Measurements from ENCODE around the gene HPRT1.

Gene HPRT1

GRCh38 chrX:134478374-134478773, 18.4 kb downstream of the HPRT1 start:
- no peak for DNase-seq

DNA sequence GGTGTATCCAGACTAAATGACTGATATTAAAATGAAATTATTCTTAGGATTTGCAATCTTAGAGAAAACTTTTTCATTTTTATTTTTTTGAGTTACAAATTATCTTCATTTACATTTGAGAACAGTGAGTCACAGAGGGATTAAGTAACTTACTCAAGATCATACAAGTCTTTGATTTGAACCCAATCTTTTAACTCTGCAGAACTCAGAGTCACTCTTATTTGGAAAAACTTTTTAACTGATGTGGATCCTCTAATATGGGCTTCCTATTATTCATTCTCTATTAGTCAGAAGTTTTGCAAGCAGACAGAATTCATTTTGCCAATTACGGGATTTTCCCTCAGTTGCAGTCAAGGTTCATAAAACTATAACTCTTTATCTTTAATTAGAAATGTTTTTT, 20.1 kb downstream of the HPRT1 start:
- peak; percentile 58 for DNase-seq

- DNase-seq: no peak
Observed at GRCh38 chrX:134481339-134481738, 21.4 kb downstream of the HPRT1 start.

- no peak for DNase-seq
Observed at GRCh38 chrX:134482371-134482770, 22.4 kb downstream of the HPRT1 start.

DNA sequence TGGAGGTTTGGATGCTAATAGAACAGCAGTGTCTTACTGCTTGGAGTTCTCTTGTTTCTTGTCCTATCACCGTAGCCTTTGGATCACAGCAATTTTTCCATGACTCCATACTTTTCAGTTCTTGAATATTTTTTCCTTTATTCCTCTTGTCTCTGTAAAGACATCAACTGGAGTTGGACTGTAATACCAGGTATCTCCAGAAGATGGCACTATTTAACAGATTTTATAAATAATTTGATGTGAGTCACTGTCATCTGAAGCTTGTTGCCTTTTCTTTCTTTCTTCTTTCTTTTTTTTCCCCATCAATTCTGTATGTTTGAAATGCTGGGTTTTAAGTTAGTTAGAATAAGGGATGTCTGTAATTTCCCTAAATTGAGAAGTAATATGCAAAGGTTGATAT, 24.1 kb downstream of the HPRT1 start:
- DNase-seq: peak; percentile 33

DNA sequence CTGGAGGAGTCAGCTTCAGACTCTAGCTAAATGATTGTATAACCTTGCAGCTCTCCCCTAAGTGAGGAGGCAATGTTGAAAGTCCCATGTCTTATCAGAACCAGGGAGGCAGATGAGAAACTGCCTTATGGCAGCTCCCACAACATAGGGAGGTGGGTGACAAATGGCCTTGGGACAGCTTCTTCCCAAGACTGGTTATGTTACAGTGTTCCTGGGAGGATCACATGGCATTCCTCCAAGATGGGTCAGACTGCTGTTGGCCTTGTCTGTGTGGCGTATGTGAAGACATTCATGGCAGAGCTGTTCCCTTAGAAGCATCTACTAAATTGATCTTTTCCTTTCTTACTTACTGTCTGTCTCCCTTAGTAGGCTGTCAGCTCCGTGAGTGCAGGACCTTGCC, 42.0 kb downstream of the HPRT1 start:
- DNase-seq: no peak

- DNase-seq: peak; percentile 36
Observed at GRCh38 chrX:134502686-134503085, 42.7 kb downstream of the HPRT1 start.

DNA sequence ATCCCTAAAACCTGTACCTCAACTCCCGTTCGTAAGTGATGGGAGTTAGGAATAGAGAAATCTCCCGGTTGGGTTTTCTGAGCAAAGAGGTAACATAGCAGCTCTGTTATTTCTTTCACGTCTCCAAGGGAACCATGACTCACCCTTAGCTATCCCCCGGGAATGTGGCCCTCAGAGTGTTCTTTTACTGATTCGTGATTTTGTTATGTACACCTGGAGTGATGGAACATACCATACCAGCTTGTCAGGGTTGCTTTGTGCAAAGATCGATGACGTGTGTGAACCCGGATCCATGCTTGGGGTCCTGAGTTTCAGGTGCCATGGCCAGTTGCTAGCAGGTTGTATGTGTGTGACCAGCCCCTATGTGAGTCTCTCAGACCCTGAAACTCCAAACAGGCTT, 52.6 kb downstream of the HPRT1 start:
- DNase-seq: peak; percentile 85

DNA sequence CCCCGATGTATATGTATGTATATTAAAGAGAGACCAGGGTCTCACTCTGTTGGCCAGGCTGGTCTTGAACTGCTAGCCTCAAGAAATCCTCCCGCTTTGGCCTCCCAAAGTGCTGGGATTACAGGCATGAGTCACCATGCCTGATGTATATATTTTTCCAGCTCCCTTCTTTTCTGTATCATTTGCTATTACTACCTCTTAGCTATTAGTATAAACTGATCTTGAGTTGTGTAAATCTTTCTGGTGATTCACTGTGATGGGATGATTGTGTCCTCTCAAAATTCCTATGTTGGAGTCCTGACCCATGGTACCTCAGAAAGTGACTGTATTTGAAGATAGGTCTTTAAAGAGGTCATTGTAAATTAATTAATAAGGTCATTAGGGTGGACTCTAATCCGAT, 53.1 kb downstream of the HPRT1 start:
- DNase-seq: peak; percentile 58

- DNase-seq: peak; percentile 69
Observed at GRCh38 chrX:134520860-134521390, 61.0 kb downstream of the HPRT1 start.

- DNase-seq: no peak
Observed at GRCh38 chrX:134524181-134524580, 64.2 kb downstream of the HPRT1 start.

DNA sequence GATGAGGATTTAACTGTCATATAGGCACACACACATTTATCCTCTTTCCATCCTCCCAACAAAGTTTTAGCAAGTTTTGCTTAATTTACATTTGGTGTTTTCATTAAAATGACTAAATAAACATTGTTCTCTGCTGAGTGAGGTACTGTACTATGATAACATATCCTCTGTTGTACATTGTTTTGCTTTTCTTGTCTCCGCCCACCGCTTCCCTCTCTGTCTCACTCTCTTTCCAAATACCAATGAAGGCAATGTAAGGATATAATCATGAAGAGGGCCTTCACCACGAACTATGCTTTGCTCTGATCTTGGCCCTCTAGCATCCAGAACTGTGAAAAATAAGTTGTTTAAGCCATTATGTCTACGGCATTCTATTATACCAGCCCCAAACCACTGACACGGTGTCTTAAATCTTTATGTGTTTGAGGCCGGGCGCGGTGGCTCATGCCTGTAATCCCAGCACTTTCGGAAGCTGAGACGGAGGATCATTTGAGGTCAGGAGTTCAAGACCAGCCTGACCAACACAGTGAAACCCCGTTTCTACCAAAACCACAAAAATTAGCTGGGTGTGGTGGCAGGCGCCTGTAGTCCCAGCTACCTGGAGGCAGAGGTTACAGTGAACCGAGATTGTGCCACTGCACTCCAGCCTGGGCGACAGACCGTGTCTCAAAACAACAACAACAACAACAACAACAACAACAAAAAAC, 65.3 kb downstream of the HPRT1 start:
- no peak for DNase-seq

DNA sequence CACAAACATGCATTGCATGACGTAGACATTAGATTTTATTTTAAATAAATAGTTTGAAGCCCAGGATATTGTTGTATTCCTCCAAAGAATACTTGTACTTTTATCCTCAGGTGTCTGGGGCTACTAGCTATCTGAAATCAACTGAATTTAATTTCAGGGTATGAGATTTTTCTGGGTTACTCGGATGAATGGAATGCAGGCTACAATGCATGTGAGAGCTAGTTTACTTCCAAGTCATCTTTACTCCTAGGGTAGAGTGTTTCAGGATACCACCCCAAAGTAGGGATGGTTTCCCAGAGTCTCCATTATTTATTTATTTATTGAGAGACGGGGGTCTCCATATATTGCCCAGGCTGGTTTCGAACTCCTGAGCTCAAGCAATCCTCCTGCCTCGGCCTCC, 66.4 kb downstream of the HPRT1 start:
- peak; percentile 39 for DNase-seq

- no peak for DNase-seq
Observed at GRCh38 chrX:134528960-134529359, 69.0 kb downstream of the HPRT1 start.

GRCh38 chrX:134529481-134529880, 69.5 kb downstream of the HPRT1 start:
- DNase-seq: no peak

- DNase-seq: no peak
Observed at GRCh38 chrX:134530845-134531244, 70.9 kb downstream of the HPRT1 start.

- DNase-seq: no peak
Observed at GRCh38 chrX:134533352-134533751, 73.4 kb downstream of the HPRT1 start.

GRCh38 chrX:134533952-134534351, 74.0 kb downstream of the HPRT1 start:
- no peak for DNase-seq

DNA sequence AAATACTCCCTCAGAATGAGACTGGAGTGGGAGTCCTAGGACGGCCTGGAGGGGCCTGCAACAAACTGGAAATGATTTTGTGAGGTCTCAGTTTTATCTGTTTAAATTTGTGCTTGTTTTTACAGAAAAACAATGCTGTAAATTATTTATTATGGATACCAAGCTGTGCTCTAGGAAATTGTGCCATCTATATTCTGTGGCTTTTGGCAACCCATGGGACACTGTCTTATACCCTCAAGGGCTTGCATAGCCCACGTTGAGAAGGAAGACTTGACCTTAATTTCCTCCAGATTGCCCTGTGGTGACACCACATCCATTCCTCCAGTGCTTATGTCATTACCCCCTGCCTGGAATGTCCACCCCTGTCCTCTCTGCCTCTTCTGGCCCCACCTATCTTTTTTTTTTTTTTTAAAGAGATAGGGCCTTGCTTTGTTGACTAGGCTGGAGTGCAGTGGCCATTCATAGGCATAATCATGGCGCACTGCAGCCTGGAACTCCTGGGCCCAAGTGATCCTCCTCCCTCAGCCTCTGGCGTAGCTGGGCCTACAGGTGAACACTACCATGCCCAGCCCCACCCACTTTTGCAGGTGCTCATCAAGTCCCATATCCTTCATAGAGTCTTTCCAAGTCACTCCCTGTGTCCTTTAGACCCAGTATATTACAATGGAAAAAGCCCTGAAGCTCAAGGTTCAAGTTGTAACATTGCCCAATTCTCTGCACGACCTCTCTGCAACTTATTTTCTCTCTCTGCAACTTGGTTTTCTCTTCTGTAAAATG, 77.4 kb downstream of the HPRT1 start:
- peak; percentile 76 for DNase-seq

GRCh38 chrX:134538316-134538715, 78.4 kb downstream of the HPRT1 start:
- no peak for DNase-seq

- DNase-seq: no peak
Observed at GRCh38 chrX:134541906-134542305, 81.9 kb downstream of the HPRT1 start.

DNA sequence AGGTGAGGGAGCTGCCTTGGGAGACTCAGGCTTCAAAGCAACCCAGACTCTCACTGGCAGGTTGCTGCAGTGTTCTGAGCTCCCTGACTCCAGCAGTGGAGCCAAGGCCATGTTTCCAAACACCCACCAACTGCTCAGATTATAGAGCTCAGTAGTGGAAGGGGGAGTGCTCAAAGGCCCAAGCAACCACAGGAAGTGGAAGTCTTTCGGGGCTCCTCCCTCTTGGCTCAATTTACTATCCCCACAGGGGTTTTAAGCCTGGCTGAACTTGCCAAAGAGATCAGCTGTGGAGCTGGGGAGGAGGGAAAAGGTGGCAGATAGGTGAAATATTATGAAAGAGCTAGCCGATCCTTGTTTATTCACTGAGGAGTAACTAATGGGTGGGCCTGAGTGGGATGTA, 82.5 kb downstream of the HPRT1 start:
- DNase-seq: peak; percentile 43

DNA sequence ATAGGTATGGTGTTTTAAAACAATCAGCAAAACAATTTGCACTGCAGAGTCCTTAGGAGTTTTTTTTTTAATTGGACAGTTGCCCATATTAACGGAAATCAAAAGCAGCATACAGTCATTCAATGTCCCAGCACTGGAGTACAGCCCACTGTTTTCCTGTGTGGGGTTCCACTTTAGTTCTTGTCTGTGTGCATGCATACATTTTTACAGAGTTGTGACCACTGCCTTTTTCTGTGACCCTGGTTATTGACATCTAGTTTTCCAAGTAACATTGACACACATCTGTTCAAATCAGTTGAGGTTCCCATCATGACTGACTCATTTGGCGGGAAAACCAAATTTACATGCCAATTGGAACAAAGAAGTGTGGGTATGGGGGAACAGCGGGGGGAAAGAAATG, 83.3 kb downstream of the HPRT1 start:
- no peak for DNase-seq

- no peak for DNase-seq
Observed at GRCh38 chrX:134544135-134544512, 84.2 kb downstream of the HPRT1 start.
